Measurements from ENCODE around the gene CAAP1.
A peak's percentile ranks its signal among the peaks of the same experiment; 100 is the strongest.
"Not testable (repeated sequence)": the region's sequence is repeated elsewhere in the genome, so short reads cannot be mapped to it uniquely, and the experiment has no call there.

CAAP1 gene

GRCh38 chr9:26888271-26888670 lies 4.3 kb downstream of the CAAP1 start:
- no peak overlapping the region for H3K4me3 ChIP-seq (ENCODE audit: low read depth, low read length)
- no peak for TF ChIP-seq CTCF (IDR thresholded peaks at IDR 0.05; ENCODE audit: insufficient read depth, low read depth, low read length, missing control alignments)
- DNase-seq (ENCODE audit: low read depth) = no peak

- no peak for TF ChIP-seq CTCF (IDR thresholded peaks at IDR 0.05; ENCODE audit: insufficient read depth, low read depth, low read length, missing control alignments)
- H3K4me3 ChIP-seq (ENCODE audit: low read depth, low read length) = no peak overlapping the region
- DNase-seq (ENCODE audit: low read depth) = no peak
Observed at GRCh38 chr9:26882154-26882553, 10.4 kb downstream of the CAAP1 start.

DNA sequence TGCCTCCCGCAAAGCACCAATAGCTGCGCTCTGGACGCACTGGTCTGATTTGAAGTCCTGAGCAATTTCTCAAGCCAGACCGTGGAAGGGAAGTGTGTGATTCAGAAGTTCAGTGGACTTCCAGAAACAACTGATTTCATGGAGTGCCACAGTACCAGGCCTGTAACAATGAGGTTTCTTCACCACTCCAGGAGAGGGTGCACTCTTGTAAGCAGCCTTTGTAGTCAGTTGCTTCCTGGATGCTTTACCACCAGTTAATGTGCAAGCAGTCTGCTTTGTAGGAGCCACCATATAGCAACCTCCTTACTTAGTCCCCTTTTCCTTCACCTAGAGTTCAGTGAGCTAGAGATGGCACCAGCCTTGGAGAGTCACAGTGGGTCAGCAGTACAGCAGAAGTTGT lies 12.3 kb downstream of the CAAP1 start:
- no peak for DNase-seq (ENCODE audit: low read depth)
- H3K4me3 ChIP-seq (ENCODE audit: low read depth, low read length) = no peak overlapping the region
- no peak for TF ChIP-seq CTCF (IDR thresholded peaks at IDR 0.05; ENCODE audit: insufficient read depth, low read depth, low read length, missing control alignments)

DNA sequence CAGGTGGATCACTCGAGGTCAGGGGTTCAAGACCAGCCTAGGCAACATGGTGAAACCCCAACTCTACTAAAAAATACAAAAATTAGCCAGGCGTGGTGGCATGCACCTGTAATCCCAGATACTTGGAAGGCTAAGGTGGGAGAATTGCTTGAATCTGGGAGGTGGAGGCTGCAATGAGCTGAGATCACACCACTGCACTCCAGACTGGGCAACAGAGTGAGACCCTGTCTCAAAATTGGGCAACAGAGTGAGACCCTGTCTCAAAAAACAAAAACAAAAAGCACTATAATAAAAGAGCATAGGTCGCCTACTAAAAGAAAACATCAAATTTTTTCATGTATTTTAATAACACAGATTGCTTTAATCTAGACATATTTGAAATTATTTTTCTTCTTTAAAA lies 17.4 kb downstream of the CAAP1 start:
- not testable (repeated sequence) for DNase-seq (ENCODE audit: low read depth); H3K4me3 ChIP-seq (ENCODE audit: low read depth, low read length)

- no peak for TF ChIP-seq CTCF (IDR thresholded peaks at IDR 0.05; ENCODE audit: insufficient read depth, low read depth, low read length, missing control alignments)
- DNase-seq (ENCODE audit: low read depth) = no peak
- no peak overlapping the region for H3K4me3 ChIP-seq (ENCODE audit: low read depth, low read length)
Observed at GRCh38 chr9:26870292-26870691, 22.3 kb downstream of the CAAP1 start.

DNA sequence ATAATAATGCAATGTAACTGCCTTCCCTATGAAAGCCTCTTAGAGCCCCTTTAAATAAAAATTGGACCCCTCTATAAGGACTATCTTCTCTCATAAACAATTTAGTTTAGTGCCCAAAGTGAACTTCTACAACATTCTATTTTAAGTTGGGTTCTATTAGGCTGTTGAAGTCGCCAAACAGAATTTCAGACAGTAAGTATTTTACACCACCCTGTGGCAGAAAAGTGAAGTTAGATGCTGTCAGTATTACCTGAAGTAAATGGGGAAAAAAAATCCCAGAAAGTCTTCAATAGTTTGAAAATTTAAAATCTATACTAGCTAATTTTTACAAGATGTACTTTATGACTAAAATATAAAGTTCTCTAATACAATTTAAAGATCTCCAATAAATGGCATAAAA lies 29.5 kb downstream of the CAAP1 start:
- DNase-seq (ENCODE audit: low read depth) = no peak
- H3K4me3 ChIP-seq (ENCODE audit: low read depth, low read length) = no peak overlapping the region
- TF ChIP-seq CTCF (IDR thresholded peaks at IDR 0.05; ENCODE audit: insufficient read depth, low read depth, low read length, missing control alignments) = no peak

DNA sequence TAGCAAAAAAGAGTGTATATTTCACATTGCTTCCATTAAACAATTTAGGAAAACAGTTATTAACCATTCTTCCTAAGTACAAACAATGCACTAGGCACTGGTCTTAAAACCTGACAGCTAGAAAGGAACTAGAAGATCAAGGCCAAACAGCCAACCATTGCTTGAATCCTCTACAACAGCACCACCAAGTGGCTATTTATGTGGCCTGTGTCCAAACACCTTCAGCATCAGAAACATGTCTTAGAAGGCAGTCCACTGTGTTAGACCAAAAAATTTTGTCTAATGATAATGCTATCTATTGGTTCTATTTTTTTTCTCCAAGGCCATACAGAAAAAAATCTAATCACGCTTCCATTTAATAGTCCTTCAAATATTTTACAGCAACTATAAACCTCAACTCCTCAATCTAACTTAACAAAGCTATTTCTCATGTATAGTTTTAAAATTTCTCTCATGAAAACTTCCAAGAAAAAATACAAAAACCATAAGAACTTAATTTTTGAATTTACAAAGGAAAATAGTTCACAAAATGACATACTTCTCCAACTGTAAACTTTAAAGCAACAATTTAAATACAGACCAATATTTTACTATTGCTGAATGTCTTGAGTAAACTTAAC lies 36.1 kb downstream of the CAAP1 start:
- TF ChIP-seq CTCF (IDR thresholded peaks at IDR 0.05; ENCODE audit: insufficient read depth, low read depth, low read length, missing control alignments) = peak; percentile 64
- no peak overlapping the region for H3K4me3 ChIP-seq (ENCODE audit: low read depth, low read length)
- peak; percentile 77 for DNase-seq (ENCODE audit: low read depth)
